Adrenal gland (tissue), 12 donors: ENCODE measurements around the gene ZNF248. TPM values are rescaled to one million over a fixed set of nuclear protein-coding genes. Genes with fewer than 3 reads are reported as not detected.

ENCODE experiments used
- DNase-seq, 7 donors: peaks; one replicate each; pipeline ENCODE4 v3.0.0-alpha.2; 2019 to 2020
- H3K27ac ChIP-seq, 5 donors: fragments of 200-600 bp; sonication (generic) in 4 of 5; 1 replicate in 3 of 5; 2 replicates in 2 of 5; pipeline versions ENCODE4 v1.5.1 to v1.8.0; 2016 to 2020; ENCODE audit warnings: mild to moderate bottlenecking in 1 of 5
- H3K27me3 ChIP-seq: fragments of 200-600 bp; 2 replicates; pipeline ENCODE4 v1.8.0; 2021
- H3K36me3 ChIP-seq, 2 donors: fragments of 200-600 bp; replicated peaks in 1 of 2; 1 replicate in 1 of 2; 2 replicates in 1 of 2; pipeline versions ENCODE4 v1.5.1 to v1.8.0; 2018 to 2022
- H3K4me1 ChIP-seq, 2 donors: fragments of 200-600 bp; replicated peaks in 1 of 2; 1 replicate in 1 of 2; 2 replicates in 1 of 2; pipeline versions ENCODE4 v1.5.1 to v1.8.0; 2018 to 2021
- H3K4me3 ChIP-seq, 4 donors: fragments of 200-600 bp; sonication (generic) in 3 of 4; one replicate each; pipeline ENCODE4 v1.5.1; 2016 to 2018
- H3K9me3 ChIP-seq, 3 donors: fragments of 200-600 bp; sonication (generic) in 1 of 3; replicated peaks in 1 of 3; 1 replicate in 2 of 3; 2 replicates in 1 of 3; pipeline versions ENCODE4 v1.5.1 to v1.8.0; 2016 to 2021
- POLR2A ChIP-seq, 2 donors: fragments of 450-650 bp; IDR thresholded peaks; one replicate each; pipeline ENCODE4 v1.6.1; 2017; ENCODE audit warnings: antibody characterized with exemption in 2 of 2, mild to moderate bottlenecking in 2 of 2, moderate library complexity in 1 of 2
- WGBS, 4 donors: extraction: QIAGEN DNeasy Blood & Tissue Kit in 2 of 4; methylation state at CpG; one replicate each; pipeline versions ENCODE4 v1.1.5 to v1.1.7; 2013 to 2017; 5-methylcytosine and 5-hydroxymethylcytosine counted together
- intact Hi-C, 2 donors: fragments of 100-400 bp; cut with DNase I; formaldehyde crosslinking; loops; one replicate each; pipeline versions ENCODE4 v1.14.1 to v1.15.0; 2022 to 2023
- polyA plus RNA-seq, 3 donors: library from polyadenylated mRNA; stranded (reverse); fragments of 200-250 nt in 2 of 3; fragments of 350-450 nt in 1 of 3; fragmentation: Illumina TruSeq in 1 of 3; extraction: RNeasy Lipid Tissue Mini Kit (QIAGEN cat#74804) in 1 of 3; gene quantifications; one replicate each; pipeline ENCODE4 v1.2.3, GENCODE V29; 2013 to 2014
- total RNA-seq, 9 donors: library from RNA; depleted of rRNA in 4 of 9; stranded (reverse); fragments of >200 nt in 4 of 9; fragments of 120-200 nt in 1 of 9; fragmentation: NEBNext Ultra II Directional in 1 of 9; extraction: Animal tissue kit (Norgen Biotek cat#: 25700) in 1 of 9; gene quantifications; one replicate each; pipeline versions ENCODE4 v1.1.0 to v1.2.4, GENCODE V29; 2013 to 2023
- TF ChIP-seq, protein P1 (sequence below), 6 experiments: fragments of 450-650 bp in 4 of 6; fragments of 200-600 bp in 2 of 6; sonication (generic) in 1 of 6; IDR thresholded peaks; 1 replicate in 5 of 6; 2 replicates in 1 of 6; pipeline versions ENCODE4 v1.5.1 to v1.8.0; 2016 to 2021; ENCODE audit warnings: antibody characterized with exemption in 6 of 6, mild to moderate bottlenecking in 2 of 6, moderate library complexity in 1 of 6
- donor health status: healthy with polysubstance abuse.
- donor health status: Bipolar disorder and iron deficiency.
- donor health status: DM: yes; HTN: yes; CAD: no.
- donor health status: DM: no; HTN: no; CAD: no.
- donor health status: DM: no; HTN: no; CAD: no.
- donor health status: DM: yes; HTN: yes; CAD: no.

The ZNF248 gene
- total and polyA plus RNA-seq, 12 donors = 5.6 to 21.6 (median 11.4) TPM

GRCh38 chr10:37816290-37816689 is 41.1 kb downstream of the ZNF248 start:
- H3K4me1 ChIP-seq = no peaks in the 10 kb centered on the region
- H3K4me3 ChIP-seq = no peak overlapping the region
- TF ChIP-seq, protein P1, sequence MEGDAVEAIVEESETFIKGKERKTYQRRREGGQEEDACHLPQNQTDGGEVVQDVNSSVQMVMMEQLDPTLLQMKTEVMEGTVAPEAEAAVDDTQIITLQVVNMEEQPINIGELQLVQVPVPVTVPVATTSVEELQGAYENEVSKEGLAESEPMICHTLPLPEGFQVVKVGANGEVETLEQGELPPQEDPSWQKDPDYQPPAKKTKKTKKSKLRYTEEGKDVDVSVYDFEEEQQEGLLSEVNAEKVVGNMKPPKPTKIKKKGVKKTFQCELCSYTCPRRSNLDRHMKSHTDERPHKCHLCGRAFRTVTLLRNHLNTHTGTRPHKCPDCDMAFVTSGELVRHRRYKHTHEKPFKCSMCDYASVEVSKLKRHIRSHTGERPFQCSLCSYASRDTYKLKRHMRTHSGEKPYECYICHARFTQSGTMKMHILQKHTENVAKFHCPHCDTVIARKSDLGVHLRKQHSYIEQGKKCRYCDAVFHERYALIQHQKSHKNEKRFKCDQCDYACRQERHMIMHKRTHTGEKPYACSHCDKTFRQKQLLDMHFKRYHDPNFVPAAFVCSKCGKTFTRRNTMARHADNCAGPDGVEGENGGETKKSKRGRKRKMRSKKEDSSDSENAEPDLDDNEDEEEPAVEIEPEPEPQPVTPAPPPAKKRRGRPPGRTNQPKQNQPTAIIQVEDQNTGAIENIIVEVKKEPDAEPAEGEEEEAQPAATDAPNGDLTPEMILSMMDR (IDR thresholded peaks at IDR 0.05) = no peak
- no peak for TF ChIP-seq POLR2A (IDR thresholded peaks at IDR 0.05)
- intact Hi-C loops = no loop called here
- WGBS, 4 donors = 74 to 86% (median 82%) methylated on average over 5 to 6 of the region's 6 CpGs
- no peaks in the 10 kb centered on the region for H3K27me3 ChIP-seq
- no peak overlapping the region for H3K27ac ChIP-seq
- DNase-seq = no peak
- H3K36me3 ChIP-seq = no peaks in the 10 kb centered on the region
- peaks cover 0 to 14% (median 7%) of the 10 kb centered on the region in 3 donors for H3K9me3 ChIP-seq

DNA sequence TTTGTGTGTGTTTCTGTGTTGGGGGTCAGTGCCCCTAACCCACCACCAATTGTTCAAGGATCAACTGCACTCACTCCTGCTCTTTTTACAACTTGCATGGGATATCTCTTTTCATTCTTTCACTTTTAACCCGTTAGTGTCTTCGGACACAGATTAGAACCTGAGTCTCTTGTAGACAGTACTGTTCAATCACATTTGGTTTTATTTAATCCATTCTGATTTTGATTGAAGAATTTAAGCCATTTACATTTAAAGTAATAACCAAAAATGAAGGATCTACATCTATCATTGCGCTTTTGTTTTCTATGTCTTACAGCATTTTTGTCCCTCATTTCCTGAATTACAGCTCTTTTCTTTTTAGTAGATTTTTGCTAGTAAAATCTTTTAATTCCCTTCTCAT is 43.6 kb downstream of the ZNF248 start:
- Histone ChIP-seq H3K27ac (no peak overlapping the region), H3K9me3 (peaks cover 0 to 14% (median 7%) of the 10 kb centered on the region in 3 donors), H3K4me3 (no peak overlapping the region), H3K36me3 (no peaks in the 10 kb centered on the region), H3K27me3 (no peaks in the 10 kb centered on the region), H3K4me1 (no peaks in the 10 kb centered on the region)
- WGBS, 4 donors = 92 to 97% (median 96%) methylated on average over 3 of the region's 3 CpGs
- intact Hi-C loops = no loop called here
- no peak for DNase-seq
- no peak for TF ChIP-seq POLR2A (IDR thresholded peaks at IDR 0.05)
- TF ChIP-seq, protein P1 (IDR thresholded peaks at IDR 0.05) = no peak

DNA sequence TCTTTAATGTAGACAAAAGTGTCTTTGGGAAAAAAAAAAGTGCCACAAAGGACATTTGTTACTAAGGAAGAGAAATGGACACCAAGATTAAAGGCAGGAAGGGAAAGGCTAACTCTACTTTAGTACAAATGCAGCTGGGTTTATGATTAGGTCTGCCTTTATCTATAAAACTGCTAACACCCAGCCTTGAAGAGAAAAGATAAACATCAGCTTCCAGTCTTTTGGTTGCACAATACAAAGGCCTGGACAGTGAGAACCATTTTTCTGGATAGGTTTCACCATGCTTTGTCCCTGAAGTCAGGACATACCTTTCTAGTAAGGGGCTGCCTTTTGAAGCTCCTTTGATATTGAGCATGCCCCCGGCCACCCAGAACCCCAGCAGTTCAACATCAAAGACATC is 45.1 kb downstream of the ZNF248 start:
- DNase-seq = no peak
- no peaks in the 10 kb centered on the region for H3K36me3 ChIP-seq
- H3K4me1 ChIP-seq = no peaks in the 10 kb centered on the region
- intact Hi-C loops = no loop called here
- H3K27ac ChIP-seq = no peak overlapping the region
- no peak overlapping the region for H3K4me3 ChIP-seq
- no peaks in the 10 kb centered on the region for H3K27me3 ChIP-seq
- TF ChIP-seq, protein P1 (IDR thresholded peaks at IDR 0.05) = no peak
- no peak for TF ChIP-seq POLR2A (IDR thresholded peaks at IDR 0.05)
- peaks cover 0 to 14% (median 7%) of the 10 kb centered on the region in 3 donors for H3K9me3 ChIP-seq
- 0 to 93% (median 19%) methylated on average over 1 of the region's 1 CpG for WGBS, 4 donors

DNA sequence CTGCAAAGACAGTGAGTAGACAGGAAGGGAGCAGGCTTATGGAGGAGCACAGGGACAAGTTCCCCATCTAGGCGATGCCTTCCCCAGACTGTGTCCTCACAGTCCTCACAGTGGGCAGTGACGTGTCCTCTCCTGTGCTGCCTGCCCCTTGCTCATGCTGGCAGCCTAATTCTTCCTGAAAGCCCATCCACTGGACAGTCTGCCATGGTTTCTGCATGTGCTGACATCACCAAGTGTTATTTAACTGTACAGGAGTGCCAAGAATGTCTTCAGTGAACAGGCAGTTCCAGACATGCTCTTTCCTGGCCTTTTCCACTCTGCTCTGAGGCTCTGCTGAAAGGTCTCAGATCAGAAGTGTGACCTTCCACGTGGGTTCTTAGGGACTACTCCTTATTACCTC is 54.1 kb downstream of the ZNF248 start:
- Histone ChIP-seq H3K4me1 (no peaks in the 10 kb centered on the region), H3K36me3 (no peaks in the 10 kb centered on the region), H3K27ac (no peak overlapping the region), H3K27me3 (no peaks in the 10 kb centered on the region), H3K9me3 (no peaks in the 10 kb centered on the region), H3K4me3 (no peak overlapping the region)
- DNase-seq = no peak
- intact Hi-C loops = no loop called here
- 74 to 90% (median 78%) methylated on average over 3 of the region's 3 CpGs for WGBS, 4 donors
- no peak for TF ChIP-seq POLR2A (IDR thresholded peaks at IDR 0.05)
- TF ChIP-seq, protein P1 (IDR thresholded peaks at IDR 0.05) = no peak
